OCI-LY3 (cell line): ENCODE measurements around the gene EYS.

Experiments
- H2AFZ ChIP-seq: fragments of 200-600, 300-600 bp; shearing (Covaris generic); 2 replicates; pipeline ENCODE4 v1.6.0; 2014; ENCODE audit warnings: antibody characterized with exemption, low read depth, low read length
- H3K27ac ChIP-seq: fragments of 200-600, 300-600 bp; sonication (generic); 2 replicates; pipeline ENCODE4 v1.5.1; 2014; ENCODE audit warnings: mild to moderate bottlenecking, low read length, moderate library complexity, mixed read lengths
- H3K27me3 ChIP-seq: fragments of 200-600, 300-600 bp; sonication (generic); 2 replicates; pipeline ENCODE4 v1.6.1; 2014; ENCODE audit warnings: low read depth, low read length, mixed read lengths
- H3K36me3 ChIP-seq: fragments of 200-600, 300-600 bp; sonication (generic); replicated peaks from 2 replicates; pipeline ENCODE3; 2014; ENCODE audit warnings: low read depth, low read length, mixed read lengths
- H3K4me1 ChIP-seq: fragments of 300-600, 200-600 bp; sonication (generic); 2 replicates; pipeline ENCODE4 v1.6.1; 2014; ENCODE audit warnings: low read length, mixed read lengths
- H3K4me2 ChIP-seq: fragments of 200-600, 300-600 bp; sonication (generic); 2 replicates; pipeline ENCODE4 v1.6.1; 2014; ENCODE audit warnings: low read length, mixed read lengths
- H3K4me3 ChIP-seq: fragments of 300-600, 200-600 bp; sonication (generic); 2 replicates; pipeline ENCODE4 v1.5.1; 2014; ENCODE audit warnings: antibody characterized with exemption, mild to moderate bottlenecking, low read length, moderate library complexity
- H3K79me2 ChIP-seq: fragments of 300-600, 200-600 bp; shearing (Covaris generic); 2 replicates; pipeline ENCODE4 v1.6.1; 2014; ENCODE audit warnings: mild to moderate bottlenecking, low read length, mixed read lengths
- H3K9ac ChIP-seq: fragments of 300-600, 200-600 bp; shearing (Covaris generic); 2 replicates; pipeline ENCODE4 v1.6.0; 2014; ENCODE audit warnings: mild to moderate bottlenecking, low read length, moderate library complexity
- H3K9me3 ChIP-seq: fragments of 200-600, 300-600 bp; shearing (Covaris generic); 2 replicates; pipeline ENCODE4 v1.6.1; 2014; ENCODE audit warnings: low read length, mixed read lengths; ENCODE audit not compliant: insufficient read depth
- H4K20me1 ChIP-seq: fragments of 200-600, 300-600 bp; sonication (generic); 2 replicates; pipeline ENCODE4 v1.6.1; 2016; ENCODE audit warnings: low read length, mixed read lengths; ENCODE audit not compliant: insufficient read depth
- CTCF ChIP-seq: fragments of 200-600, 300-600 bp; sonication (generic); IDR thresholded peaks from 2 replicates; pipeline ENCODE4 v1.5.1; 2014; ENCODE audit warnings: antibody characterized with exemption, low read length, low read depth
- EZH2phosphoT487 ChIP-seq: fragments of 200-600 bp; shearing (Covaris generic); IDR thresholded peaks from 2 replicates; pipeline ENCODE4 v1.6.1; 2018; ENCODE audit warnings: antibody characterized with exemption, mixed run types, low read depth

Gene EYS

GRCh38 chr6:64258752-64259151 lies 1448.3 kb downstream of the EYS start:
- Histone ChIP-seq H3K9me3 (no peaks in the 10 kb centered on the region), H3K79me2 (no peaks in the 10 kb centered on the region), H3K27ac (no peak overlapping the region), H3K36me3 (no peaks in the 10 kb centered on the region), H3K4me3 (no peak overlapping the region), H3K4me1 (peaks cover 26% of the 10 kb centered on the region), H3K27me3 (no peaks in the 10 kb centered on the region), H2AFZ (no peak overlapping the region), H4K20me1 (no peaks in the 10 kb centered on the region), H3K9ac (no peak overlapping the region), H3K4me2 (no peak overlapping the region)
- no peak for TF ChIP-seq EZH2phosphoT487
- TF ChIP-seq CTCF = no peak

- Histone ChIP-seq H3K36me3 (no peaks in the 10 kb centered on the region), H4K20me1 (no peaks in the 10 kb centered on the region), H3K27ac (no peak overlapping the region), H3K4me1 (peaks cover 25% of the 10 kb centered on the region), H3K9me3 (no peaks in the 10 kb centered on the region), H3K4me2 (no peak overlapping the region), H2AFZ (no peak overlapping the region), H3K4me3 (no peak overlapping the region), H3K27me3 (no peaks in the 10 kb centered on the region), H3K9ac (no peak overlapping the region), H3K79me2 (no peaks in the 10 kb centered on the region)
- TF ChIP-seq CTCF (no peak), EZH2phosphoT487 (no peak)
Measured at GRCh38 chr6:64258302-64258701, 1448.7 kb downstream of the EYS start.

- no peak overlapping the region for H3K27ac ChIP-seq
Measured at GRCh38 chr6:64257586-64257985, 1449.4 kb downstream of the EYS start.

DNA sequence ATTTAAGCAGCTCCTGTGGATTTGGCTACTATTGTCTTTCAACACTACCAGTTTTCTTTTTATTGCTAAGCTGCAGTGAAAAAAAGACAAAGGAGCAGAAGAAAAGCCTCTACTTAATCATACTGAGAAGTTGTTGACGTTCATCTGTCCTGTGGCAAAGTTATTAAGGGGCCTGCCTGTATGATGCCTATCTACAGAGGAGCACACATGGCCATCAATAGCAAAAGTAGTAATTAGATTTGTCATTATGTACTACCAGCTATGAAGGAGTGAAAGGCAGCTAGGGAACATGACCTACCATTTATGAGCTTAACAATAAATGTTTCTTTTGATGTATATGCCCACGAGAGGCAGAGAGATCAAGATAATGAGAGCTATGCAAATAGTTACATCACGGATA lies 1450.5 kb downstream of the EYS start:
- no peak overlapping the region for H3K4me2 ChIP-seq
- no peaks in the 10 kb centered on the region for H3K9me3 ChIP-seq
- H3K9ac ChIP-seq = no peak overlapping the region
- H3K27me3 ChIP-seq = no peaks in the 10 kb centered on the region
- no peak overlapping the region for H2AFZ ChIP-seq
- H3K27ac ChIP-seq = no peak overlapping the region
- no peak for TF ChIP-seq EZH2phosphoT487
- TF ChIP-seq CTCF = no peak
- peaks cover 17% of the 10 kb centered on the region for H3K4me1 ChIP-seq
- no peaks in the 10 kb centered on the region for H3K79me2 ChIP-seq
- no peak overlapping the region for H3K4me3 ChIP-seq
- H4K20me1 ChIP-seq = no peaks in the 10 kb centered on the region
- no peaks in the 10 kb centered on the region for H3K36me3 ChIP-seq

More at GRCh38 chr6:64257586-64257985, 1449.4 kb downstream of the EYS start:
- H3K4me2 ChIP-seq = no peak overlapping the region
- H3K27me3 ChIP-seq = no peaks in the 10 kb centered on the region
- H3K4me1 ChIP-seq = peaks cover 19% of the 10 kb centered on the region
- TF ChIP-seq CTCF (no peak), EZH2phosphoT487 (no peak)
- H3K79me2 ChIP-seq = no peaks in the 10 kb centered on the region
- H3K9ac ChIP-seq = no peak overlapping the region
- H3K4me3 ChIP-seq = no peak overlapping the region
- no peaks in the 10 kb centered on the region for H3K36me3 ChIP-seq
- H4K20me1 ChIP-seq = no peaks in the 10 kb centered on the region
- H2AFZ ChIP-seq = no peak overlapping the region
- H3K9me3 ChIP-seq = no peaks in the 10 kb centered on the region
